H9 (cell line): Measurements from ENCODE around the gene LCE3E. TPM values are rescaled to one million over a fixed set of nuclear protein-coding genes. Genes with fewer than 3 reads are reported as not detected.

Experiments
- DNase-seq: peaks from one replicate; pipeline ENCODE4 v3.0.0-alpha.2; 2017
- H2AFZ ChIP-seq: one replicate; pipeline ENCODE4 v1.6.1; 2013; ENCODE audit warnings: mild to moderate bottlenecking, low read length, control low read depth, moderate library complexity
- H2AK5ac ChIP-seq: 2 replicates; pipeline ENCODE4 v1.6.1; 2013; ENCODE audit warnings: low read length, control low read depth, mixed read lengths; ENCODE audit not compliant: insufficient read length
- H2BK120ac ChIP-seq: one replicate; pipeline ENCODE4 v1.6.1; 2013; ENCODE audit warnings: low read depth, mild to moderate bottlenecking, low read length, control low read depth, inconsistent platforms; ENCODE audit not compliant: poor library complexity, severe bottlenecking
- H2BK12ac ChIP-seq: 2 replicates; pipeline ENCODE4 v1.6.1; 2013; ENCODE audit warnings: low read length, control low read depth, mixed read lengths, low read depth; ENCODE audit not compliant: insufficient read length
- H2BK15ac ChIP-seq: 2 replicates; pipeline ENCODE4 v1.6.1; 2013; ENCODE audit warnings: low read depth, low read length, control low read depth
- H2BK20ac ChIP-seq: one replicate; pipeline ENCODE4 v1.6.1; 2013; ENCODE audit warnings: low read depth, mild to moderate bottlenecking, low read length, control low read depth, inconsistent platforms; ENCODE audit not compliant: poor library complexity, severe bottlenecking
- H2BK5ac ChIP-seq: 2 replicates; pipeline ENCODE4 v1.6.1; 2013; ENCODE audit warnings: low read length, control low read depth, mixed read lengths; ENCODE audit not compliant: insufficient read length
- H3K14ac ChIP-seq: 2 replicates; pipeline ENCODE4 v1.6.1; 2013; ENCODE audit warnings: low read length, control low read depth; ENCODE audit not compliant: insufficient read depth
- H3K18ac ChIP-seq: 2 replicates; pipeline ENCODE4 v1.6.1; 2013; ENCODE audit warnings: low read depth, mild to moderate bottlenecking, mixed read lengths, low read length, control low read depth; ENCODE audit not compliant: insufficient read length
- H3K23ac ChIP-seq: 2 replicates; pipeline ENCODE4 v1.6.1; 2013; ENCODE audit warnings: low read length, control low read depth, mixed read lengths, low read depth; ENCODE audit not compliant: insufficient read length
- H3K23me2 ChIP-seq: 2 replicates; pipeline ENCODE4 v1.6.1; 2013; ENCODE audit warnings: low read depth, mild to moderate bottlenecking, mixed read lengths, low read length, control low read depth; ENCODE audit not compliant: insufficient read length, poor library complexity, severe bottlenecking
- H3K27ac ChIP-seq: 2 replicates; pipeline ENCODE4 v1.5.1; 2013; ENCODE audit warnings: low read length, control low read depth, mixed read lengths, low read depth; ENCODE audit not compliant: insufficient read length
- H3K27me3 ChIP-seq: 2 replicates; pipeline ENCODE4 v1.6.1; 2013; ENCODE audit warnings: low read length, control low read depth, inconsistent platforms; ENCODE audit not compliant: insufficient read depth
- H3K4ac ChIP-seq: 2 replicates; pipeline ENCODE4 v1.6.1; 2013; ENCODE audit warnings: low read depth, mild to moderate bottlenecking, control low read depth, inconsistent platforms, low read length, moderate library complexity
- H3K4me1 ChIP-seq: 2 replicates; pipeline ENCODE4 v1.6.1; 2013; ENCODE audit warnings: low read length, control low read depth, inconsistent platforms; ENCODE audit not compliant: insufficient read depth
- H3K4me2 ChIP-seq: 2 replicates; pipeline ENCODE4 v1.6.1; 2013; ENCODE audit warnings: low read length, control low read depth, mixed read lengths; ENCODE audit not compliant: insufficient read length, insufficient read depth
- H3K56ac ChIP-seq: 2 replicates; pipeline ENCODE4 v1.6.1; 2013; ENCODE audit warnings: low read depth, mild to moderate bottlenecking, mixed read lengths, low read length, control low read depth; ENCODE audit not compliant: insufficient read length
- H3K79me1 ChIP-seq: 2 replicates; pipeline ENCODE4 v1.6.1; 2013; ENCODE audit warnings: low read depth, mild to moderate bottlenecking, moderate library complexity, low read length, control low read depth, inconsistent platforms; ENCODE audit not compliant: insufficient read depth, poor library complexity, severe bottlenecking
- H3K79me2 ChIP-seq: 2 replicates; pipeline ENCODE4 v1.6.1; 2013; ENCODE audit warnings: low read length, control low read depth, inconsistent platforms; ENCODE audit not compliant: insufficient read depth
- H3K9ac ChIP-seq: 2 replicates; pipeline ENCODE4 v1.6.1; 2013; ENCODE audit warnings: low read length, control low read depth, mixed read lengths; ENCODE audit not compliant: insufficient read length; ENCODE audit errors: extremely low read depth
- H3K9me3 ChIP-seq: one replicate; pipeline ENCODE4 v1.6.1; 2013; ENCODE audit warnings: low read depth, low read length, inconsistent platforms; ENCODE audit not compliant: control insufficient read depth
- H3T11ph ChIP-seq: one replicate; pipeline ENCODE4 v1.6.1; 2013; ENCODE audit warnings: mild to moderate bottlenecking, low read length, control low read depth, inconsistent platforms
- H4K20me1 ChIP-seq: one replicate; pipeline ENCODE4 v1.6.1; 2013; ENCODE audit not compliant: control insufficient read depth, insufficient read length, insufficient read depth
- H4K5ac ChIP-seq: 2 replicates; pipeline ENCODE4 v1.6.1; 2013; ENCODE audit warnings: low read depth, mild to moderate bottlenecking, mixed read lengths, low read length, control low read depth; ENCODE audit not compliant: insufficient read length
- H4K8ac ChIP-seq: replicated peaks from 2 replicates; pipeline ENCODE4 v1.6.1; 2013; ENCODE audit warnings: low read length, control low read depth, mixed read lengths, low read depth; ENCODE audit not compliant: insufficient read length
- H4K91ac ChIP-seq: 2 replicates; pipeline ENCODE4 v1.6.1; 2013; ENCODE audit warnings: low read depth, mild to moderate bottlenecking, moderate library complexity, mixed read lengths, low read length, control low read depth; ENCODE audit not compliant: insufficient read length
- H3K27ac Mint-ChIP-seq, 3 experiments: 2 replicates in 2 of 3; 3 replicates in 1 of 3; pipeline ENCODE4 v1.8.0; 2020 to 2021; ENCODE audit warnings: mixed read lengths in 3 of 3, mild to moderate bottlenecking in 1 of 3, moderate library complexity in 1 of 3
- H3K27me3 Mint-ChIP-seq: 2 replicates; pipeline ENCODE4 v1.8.0; 2021; ENCODE audit warnings: low read depth, mild to moderate bottlenecking, moderate library complexity, mixed read lengths
- H3K36me3 Mint-ChIP-seq, 3 experiments: 2 replicates in 2 of 3; 3 replicates in 1 of 3; pipeline ENCODE4 v1.8.0; 2020 to 2021; ENCODE audit warnings: low read depth in 3 of 3, mixed read lengths in 3 of 3; ENCODE audit not compliant: insufficient read depth in 1 of 3
- H3K4me1 Mint-ChIP-seq, 2 experiments: 2 replicates each; pipeline ENCODE4 v1.8.0; 2020; ENCODE audit warnings: mixed read lengths in 2 of 2
- H3K4me3 Mint-ChIP-seq, 2 experiments: 2 replicates in 1 of 2; 3 replicates in 1 of 2; pipeline ENCODE4 v1.8.0; 2020 to 2021; ENCODE audit warnings: mild to moderate bottlenecking in 2 of 2, mixed read lengths in 2 of 2, moderate library complexity in 1 of 2
- H3K9me3 Mint-ChIP-seq, 2 experiments: 2 replicates in 1 of 2; 3 replicates in 1 of 2; pipeline ENCODE4 v1.8.0; 2020; ENCODE audit warnings: mild to moderate bottlenecking in 2 of 2, mixed read lengths in 2 of 2, moderate library complexity in 1 of 2
- WGBS: extraction: QIAGEN DNeasy Blood & Tissue Kit; methylation state at CpG from one replicate; pipeline ENCODE4 v1.1.7; 2013; ENCODE audit warnings: missing lambda C conversion rate, low lambda C conversion rate, mixed read lengths; ENCODE audit not compliant: insufficient read length; ENCODE audit errors: extremely low coverage; 5-methylcytosine and 5-hydroxymethylcytosine counted together
- total RNA-seq: library from RNA; stranded (reverse); gene quantifications from 2 replicates; pipeline ENCODE4 v1.2.1, GENCODE V29; 2021
- TF ChIP-seq, protein P1 (sequence below): fragments of 200-600 bp; sonication (generic); conservative IDR thresholded peaks from 3 replicates; pipeline ENCODE4 v1.8.0; 2021; ENCODE audit warnings: antibody characterized with exemption, mild to moderate bottlenecking

Gene LCE3E
- total RNA-seq, 1 experiment from 2014 or later, result not detected

DNA sequence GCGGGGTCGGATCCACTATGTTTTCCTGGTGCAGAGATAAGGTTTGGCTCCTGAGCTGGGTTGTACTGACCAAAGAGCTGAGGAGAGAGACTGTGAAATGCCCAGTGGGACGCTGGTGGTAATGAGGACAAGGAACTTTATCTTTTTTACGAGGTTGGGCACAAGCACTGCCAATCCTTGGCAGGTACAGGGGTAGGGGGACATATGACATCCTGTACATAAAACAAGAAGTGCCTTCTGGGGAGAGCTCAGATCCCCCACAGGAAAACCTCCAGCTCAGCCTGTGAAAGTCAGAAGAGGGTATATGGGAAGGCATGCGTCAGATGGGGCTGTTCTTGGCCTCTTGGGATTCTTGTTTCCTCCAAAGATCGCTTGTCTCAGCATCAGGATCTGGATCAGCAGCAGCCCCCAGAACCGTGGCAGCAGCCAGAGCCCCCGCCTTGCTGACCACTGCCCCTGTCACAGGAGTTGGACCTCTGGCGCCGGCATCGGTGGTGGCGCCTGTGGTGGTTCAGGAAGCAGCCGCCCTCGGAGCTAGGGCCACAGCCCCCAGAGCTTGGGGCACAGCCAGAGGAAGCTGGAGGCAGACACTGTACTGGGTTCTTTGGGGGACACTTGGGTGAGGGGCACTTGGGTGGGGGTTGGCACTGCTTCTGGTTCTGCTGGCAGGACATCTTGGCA is 905 bp downstream of the LCE3E start:
- Histone ChIP-seq H3K27me3 (no peaks in the 10 kb centered on the region), H3K4ac (no peak overlapping the region), H4K20me1 (no peaks in the 10 kb centered on the region), H3K4me1 (no peaks in the 10 kb centered on the region), H2BK5ac (no peak overlapping the region), H3K14ac (no peak overlapping the region), H3K79me1 (no peaks in the 10 kb centered on the region), H2BK15ac (no peak overlapping the region), H4K5ac (no peak overlapping the region), H3K9me3 (peaks cover 74% of the 10 kb centered on the region), H2AFZ (no peak overlapping the region), H3K9ac (no peak overlapping the region), H3K23ac (no peak overlapping the region), H4K91ac (no peak overlapping the region), H3T11ph (no peak overlapping the region), H3K18ac (no peak overlapping the region), H2BK12ac (no peak overlapping the region), H4K8ac (no peak overlapping the region), H3K23me2 (no peaks in the 10 kb centered on the region), H3K56ac (no peak overlapping the region), H3K79me2 (no peaks in the 10 kb centered on the region), H3K27ac (no peak overlapping the region), H2BK20ac (no peak overlapping the region), H2AK5ac (no peak overlapping the region), H3K4me2 (no peak overlapping the region), H2BK120ac (no peak overlapping the region)
- no peak overlapping the region for H3K27ac Mint-ChIP-seq
- peaks cover 10 to 42% (median 18%) of the 10 kb centered on the region in 3 experiments; a peak in 6 of 7 replicates for H3K36me3 Mint-ChIP-seq
- H3K4me3 Mint-ChIP-seq, result no peak overlapping the region
- TF ChIP-seq, protein P1, sequence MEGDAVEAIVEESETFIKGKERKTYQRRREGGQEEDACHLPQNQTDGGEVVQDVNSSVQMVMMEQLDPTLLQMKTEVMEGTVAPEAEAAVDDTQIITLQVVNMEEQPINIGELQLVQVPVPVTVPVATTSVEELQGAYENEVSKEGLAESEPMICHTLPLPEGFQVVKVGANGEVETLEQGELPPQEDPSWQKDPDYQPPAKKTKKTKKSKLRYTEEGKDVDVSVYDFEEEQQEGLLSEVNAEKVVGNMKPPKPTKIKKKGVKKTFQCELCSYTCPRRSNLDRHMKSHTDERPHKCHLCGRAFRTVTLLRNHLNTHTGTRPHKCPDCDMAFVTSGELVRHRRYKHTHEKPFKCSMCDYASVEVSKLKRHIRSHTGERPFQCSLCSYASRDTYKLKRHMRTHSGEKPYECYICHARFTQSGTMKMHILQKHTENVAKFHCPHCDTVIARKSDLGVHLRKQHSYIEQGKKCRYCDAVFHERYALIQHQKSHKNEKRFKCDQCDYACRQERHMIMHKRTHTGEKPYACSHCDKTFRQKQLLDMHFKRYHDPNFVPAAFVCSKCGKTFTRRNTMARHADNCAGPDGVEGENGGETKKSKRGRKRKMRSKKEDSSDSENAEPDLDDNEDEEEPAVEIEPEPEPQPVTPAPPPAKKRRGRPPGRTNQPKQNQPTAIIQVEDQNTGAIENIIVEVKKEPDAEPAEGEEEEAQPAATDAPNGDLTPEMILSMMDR, result no peak
- peaks cover 96 to 100% of the 10 kb centered on the region in 2 experiments for H3K9me3 Mint-ChIP-seq
- no peaks in the 10 kb centered on the region for H3K4me1 Mint-ChIP-seq
- no peaks in the 10 kb centered on the region; the same call in 1 of the 2 replicates for H3K27me3 Mint-ChIP-seq
- no CpG with 5 or more reads among the region's 14 CpGs for WGBS
- DNase-seq, result no peak
